GDM1 (cell line): ENCODE data around the gene KIF27.
"Not testable (repeated sequence)": the region's sequence is repeated elsewhere in the genome, so short reads cannot be mapped to it uniquely, and the experiment has no call there.

Experiments used
- DNase-seq: peaks from one replicate; lab custom pipeline; 2025; lab: John Stamatoyannopoulos, UW

KIF27 gene, protein sequence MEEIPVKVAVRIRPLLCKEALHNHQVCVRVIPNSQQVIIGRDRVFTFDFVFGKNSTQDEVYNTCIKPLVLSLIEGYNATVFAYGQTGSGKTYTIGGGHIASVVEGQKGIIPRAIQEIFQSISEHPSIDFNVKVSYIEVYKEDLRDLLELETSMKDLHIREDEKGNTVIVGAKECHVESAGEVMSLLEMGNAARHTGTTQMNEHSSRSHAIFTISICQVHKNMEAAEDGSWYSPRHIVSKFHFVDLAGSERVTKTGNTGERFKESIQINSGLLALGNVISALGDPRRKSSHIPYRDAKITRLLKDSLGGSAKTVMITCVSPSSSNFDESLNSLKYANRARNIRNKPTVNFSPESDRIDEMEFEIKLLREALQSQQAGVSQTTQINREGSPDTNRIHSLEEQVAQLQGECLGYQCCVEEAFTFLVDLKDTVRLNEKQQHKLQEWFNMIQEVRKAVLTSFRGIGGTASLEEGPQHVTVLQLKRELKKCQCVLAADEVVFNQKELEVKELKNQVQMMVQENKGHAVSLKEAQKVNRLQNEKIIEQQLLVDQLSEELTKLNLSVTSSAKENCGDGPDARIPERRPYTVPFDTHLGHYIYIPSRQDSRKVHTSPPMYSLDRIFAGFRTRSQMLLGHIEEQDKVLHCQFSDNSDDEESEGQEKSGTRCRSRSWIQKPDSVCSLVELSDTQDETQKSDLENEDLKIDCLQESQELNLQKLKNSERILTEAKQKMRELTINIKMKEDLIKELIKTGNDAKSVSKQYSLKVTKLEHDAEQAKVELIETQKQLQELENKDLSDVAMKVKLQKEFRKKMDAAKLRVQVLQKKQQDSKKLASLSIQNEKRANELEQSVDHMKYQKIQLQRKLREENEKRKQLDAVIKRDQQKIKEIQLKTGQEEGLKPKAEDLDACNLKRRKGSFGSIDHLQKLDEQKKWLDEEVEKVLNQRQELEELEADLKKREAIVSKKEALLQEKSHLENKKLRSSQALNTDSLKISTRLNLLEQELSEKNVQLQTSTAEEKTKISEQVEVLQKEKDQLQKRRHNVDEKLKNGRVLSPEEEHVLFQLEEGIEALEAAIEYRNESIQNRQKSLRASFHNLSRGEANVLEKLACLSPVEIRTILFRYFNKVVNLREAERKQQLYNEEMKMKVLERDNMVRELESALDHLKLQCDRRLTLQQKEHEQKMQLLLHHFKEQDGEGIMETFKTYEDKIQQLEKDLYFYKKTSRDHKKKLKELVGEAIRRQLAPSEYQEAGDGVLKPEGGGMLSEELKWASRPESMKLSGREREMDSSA (N-terminal part only)

DNA sequence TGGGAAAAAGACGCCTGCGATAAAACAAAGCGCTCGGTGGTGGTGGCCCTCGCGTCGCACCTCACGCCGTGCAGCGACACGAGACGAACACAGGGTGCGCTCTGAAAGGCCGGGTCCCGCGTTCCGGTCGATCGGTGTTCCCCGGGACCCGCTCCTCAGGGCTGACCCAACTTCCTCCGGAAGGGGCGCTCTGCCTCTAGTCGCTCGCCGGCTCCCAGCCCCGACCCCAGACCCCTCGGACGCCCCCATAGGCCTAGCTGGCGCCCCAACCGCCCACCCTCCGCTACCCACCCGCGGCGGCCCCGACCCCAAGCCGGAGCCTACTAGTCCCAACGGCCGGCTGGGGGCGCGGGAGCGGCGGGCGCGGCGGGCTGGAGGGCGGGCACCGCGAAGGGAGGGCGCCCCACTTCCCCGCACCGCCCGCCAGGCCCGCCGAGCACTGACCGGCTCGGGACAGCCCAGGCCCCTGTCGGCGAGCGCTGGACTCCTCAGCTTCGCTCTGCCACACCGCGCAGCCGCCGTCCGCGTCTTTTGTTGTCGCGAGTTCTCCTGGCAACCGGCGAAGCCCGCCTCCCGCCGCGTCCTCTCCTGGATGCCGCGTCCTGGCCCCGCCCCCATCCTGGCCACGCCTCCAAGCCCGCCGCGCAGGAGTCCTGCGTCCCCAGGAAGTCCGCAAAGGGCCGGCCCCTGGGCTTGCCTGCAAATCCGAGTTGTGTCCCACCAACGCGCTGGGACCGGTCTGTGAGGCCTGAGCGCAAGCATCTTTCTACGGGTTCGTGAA lies at the start of gene KIF27:
Gene KIF27, minus strand, starts transcription at position 506 of the 781 bp plus-strand sequence. CDS start 5,841 bp downstream, outside the sequence.
- peak; percentile 93 for DNase-seq

DNA sequence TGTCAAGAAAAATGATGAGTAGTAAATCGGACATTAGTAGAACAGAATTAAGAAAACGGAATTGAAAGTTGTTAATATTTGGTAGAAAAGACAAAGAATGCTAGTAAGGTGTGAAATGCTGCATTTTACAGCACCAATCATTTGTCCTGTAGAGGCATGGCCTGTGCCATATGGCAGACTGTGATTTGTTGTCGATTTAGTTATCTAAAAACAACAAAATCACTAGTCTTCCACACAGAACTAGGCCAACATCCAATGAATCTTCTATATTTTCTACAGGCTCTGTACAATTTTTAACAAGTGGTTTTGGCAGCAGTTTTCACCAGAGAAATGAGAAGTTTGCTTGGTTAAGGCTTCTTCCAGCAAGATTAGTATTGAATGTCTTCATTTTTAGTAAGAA lies 48.4 kb upstream of the KIF27 start:
- DNase-seq = no peak

DNA sequence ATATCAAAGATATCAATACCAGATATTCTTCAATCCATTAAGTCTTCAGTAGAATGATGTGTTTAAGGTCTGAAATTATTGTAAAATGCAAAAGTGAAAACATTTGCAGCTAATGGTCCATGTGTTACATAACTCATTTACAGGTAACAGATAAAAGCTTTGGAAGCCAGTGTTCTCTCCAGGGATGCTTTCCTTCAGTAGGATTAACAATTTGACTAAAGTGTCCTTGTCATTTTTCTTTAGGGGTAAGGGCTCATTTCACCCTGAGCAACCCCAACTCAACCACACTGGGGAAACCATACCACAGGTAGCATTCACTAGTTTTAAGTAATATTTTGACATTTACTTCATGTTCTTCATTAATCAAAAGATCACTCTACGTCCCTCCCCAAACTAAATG lies 45.8 kb upstream of the KIF27 start:
- no peak for DNase-seq

DNA sequence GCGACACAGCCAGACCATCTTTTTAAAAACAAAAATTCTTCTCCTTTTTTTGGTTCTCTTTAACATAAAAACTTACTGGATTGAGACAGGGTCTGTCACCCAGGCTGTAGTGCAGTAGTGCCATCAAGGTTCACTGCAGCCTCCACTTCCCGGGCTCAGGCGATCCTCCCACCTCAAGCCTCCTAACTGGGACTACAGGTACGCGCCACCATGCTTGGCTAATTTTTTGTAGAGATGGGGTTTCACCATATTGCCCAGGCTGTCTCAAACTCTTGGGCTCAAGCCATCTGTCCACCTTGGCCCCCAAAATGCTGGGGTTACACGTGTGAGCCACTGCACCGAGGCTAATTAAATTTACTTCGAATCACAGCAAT lies 45.0 kb upstream of the KIF27 start:
- DNase-seq = no peak

DNA sequence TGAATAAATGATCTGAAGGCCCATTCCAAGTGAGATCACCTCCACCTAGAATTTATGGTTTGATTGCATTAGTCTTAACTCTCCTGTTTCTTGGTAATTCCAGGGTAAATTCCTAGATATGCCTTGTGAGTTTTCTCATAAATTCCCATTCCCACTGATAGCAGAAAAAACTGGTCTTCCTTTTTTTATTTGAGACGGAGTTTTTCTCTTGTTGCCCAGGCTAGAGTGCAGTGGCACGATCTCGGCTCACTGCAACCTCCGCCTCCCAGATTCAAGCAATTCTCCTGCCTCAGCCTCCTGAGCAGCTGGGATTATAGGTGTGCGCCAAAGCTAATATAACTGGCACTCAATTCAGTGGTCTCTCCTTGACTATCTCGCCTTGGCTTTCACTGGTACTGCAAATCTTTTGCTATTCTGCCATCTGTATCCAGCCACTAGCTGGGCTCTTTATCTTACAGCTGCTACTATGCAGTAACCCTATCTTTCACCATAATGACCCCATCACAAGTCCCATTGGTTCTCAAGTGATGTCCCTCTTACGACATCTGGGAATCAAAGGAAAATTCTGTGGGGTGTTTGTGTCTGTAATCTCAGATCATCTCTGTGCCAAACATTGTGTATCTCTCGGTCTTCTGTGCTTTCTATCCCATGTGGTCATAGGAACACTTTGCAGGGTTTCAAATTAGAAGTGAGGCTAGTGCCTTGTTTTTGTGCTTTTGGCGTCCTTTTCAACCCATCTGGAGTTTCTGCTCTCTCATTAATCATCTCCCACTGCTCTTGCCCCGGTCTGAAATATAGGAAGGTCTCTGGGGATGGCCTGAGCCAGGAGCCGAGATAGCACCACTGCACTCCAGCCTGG lies 44.3 kb upstream of the KIF27 start:
- DNase-seq = no peak

DNA sequence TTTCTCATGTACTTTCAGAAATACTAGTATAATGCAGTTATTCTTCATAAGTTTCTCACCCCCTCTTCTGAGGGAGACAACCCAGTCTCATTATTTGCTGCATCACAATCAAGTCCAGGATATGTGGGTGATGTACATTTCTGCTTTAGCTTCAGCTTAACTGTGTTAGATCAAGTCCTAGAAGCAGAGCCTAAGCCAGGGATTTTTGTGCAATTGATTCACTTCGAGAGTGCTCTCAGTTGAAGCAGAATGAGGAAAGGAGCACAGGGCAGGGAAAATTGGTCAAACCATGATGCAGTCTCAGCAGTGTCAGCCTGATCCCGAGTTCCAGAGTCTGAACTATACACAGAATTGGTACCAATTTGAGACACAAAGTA lies 43.7 kb upstream of the KIF27 start:
- DNase-seq = no peak

DNA sequence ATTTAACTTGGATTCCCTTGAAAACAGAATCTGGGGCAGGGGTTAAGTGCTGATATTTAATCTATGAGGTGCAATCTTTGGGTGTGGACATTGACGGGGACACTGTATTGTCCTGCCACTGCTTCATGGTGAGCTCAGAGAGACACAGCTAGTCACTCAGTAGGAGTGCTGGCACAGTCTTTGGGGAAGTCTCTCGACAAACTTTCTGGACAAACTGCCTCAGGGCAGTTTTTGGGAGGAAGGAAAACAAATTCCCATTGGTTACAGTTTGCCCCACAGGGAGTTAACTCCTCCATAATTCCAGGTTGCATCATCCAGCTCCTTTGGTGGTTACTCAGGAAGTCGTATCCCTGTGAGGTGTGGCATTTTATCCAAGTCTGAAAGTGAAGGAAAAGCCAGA lies 40.9 kb upstream of the KIF27 start:
- no peak for DNase-seq

DNA sequence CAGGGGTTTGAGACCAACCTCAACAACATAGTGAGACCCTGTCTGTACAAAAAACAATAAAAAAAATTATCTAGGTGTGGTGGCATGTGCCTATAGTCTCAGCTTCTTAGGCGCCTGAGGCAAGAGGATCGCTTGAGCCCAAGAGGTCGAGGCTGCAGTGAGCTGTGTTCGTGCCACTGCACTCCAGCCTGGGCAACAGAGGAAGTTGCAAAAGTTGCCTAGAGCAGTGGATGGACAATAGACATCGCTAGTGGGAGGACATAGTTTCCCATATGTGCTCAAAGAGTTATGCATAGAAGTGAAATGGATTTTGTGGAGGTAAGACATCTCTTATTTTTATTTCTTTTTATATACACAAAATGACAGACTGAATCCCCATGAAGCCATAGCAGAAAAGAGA lies 39.8 kb upstream of the KIF27 start:
- no peak for DNase-seq

DNA sequence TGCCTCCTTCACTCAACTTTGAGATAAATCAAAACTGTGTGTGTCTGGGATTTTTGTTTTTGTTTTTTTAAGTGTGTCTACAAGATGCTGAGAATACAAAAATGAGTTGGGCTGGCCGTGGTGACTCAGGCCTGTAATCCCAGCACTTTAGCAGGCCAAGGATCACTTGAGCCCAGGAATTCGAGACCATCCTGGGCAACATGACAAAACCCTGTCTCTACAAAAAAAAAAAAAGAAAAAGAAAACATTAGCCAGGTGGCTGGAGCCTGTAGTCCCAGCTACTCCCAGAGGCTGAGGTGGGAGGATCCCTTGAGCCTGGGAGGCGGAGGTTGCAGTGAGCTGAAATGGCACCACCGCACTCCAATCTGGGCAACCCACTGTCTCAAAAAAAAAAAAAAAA lies 37.8 kb upstream of the KIF27 start:
- DNase-seq = no peak

DNA sequence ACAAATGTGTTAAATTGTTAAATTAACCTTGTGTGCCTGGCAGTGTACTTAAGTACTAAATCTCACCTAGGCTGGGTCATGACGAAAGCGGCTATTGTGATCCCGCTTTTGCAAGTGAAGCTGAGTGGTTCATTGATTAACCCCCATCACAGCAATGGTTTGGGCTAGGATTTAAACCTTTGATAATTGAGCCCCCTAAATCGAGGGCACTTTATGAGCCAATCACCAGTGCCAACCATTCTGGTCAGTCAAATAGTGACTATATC lies 35.9 kb upstream of the KIF27 start:
- DNase-seq = no peak

DNA sequence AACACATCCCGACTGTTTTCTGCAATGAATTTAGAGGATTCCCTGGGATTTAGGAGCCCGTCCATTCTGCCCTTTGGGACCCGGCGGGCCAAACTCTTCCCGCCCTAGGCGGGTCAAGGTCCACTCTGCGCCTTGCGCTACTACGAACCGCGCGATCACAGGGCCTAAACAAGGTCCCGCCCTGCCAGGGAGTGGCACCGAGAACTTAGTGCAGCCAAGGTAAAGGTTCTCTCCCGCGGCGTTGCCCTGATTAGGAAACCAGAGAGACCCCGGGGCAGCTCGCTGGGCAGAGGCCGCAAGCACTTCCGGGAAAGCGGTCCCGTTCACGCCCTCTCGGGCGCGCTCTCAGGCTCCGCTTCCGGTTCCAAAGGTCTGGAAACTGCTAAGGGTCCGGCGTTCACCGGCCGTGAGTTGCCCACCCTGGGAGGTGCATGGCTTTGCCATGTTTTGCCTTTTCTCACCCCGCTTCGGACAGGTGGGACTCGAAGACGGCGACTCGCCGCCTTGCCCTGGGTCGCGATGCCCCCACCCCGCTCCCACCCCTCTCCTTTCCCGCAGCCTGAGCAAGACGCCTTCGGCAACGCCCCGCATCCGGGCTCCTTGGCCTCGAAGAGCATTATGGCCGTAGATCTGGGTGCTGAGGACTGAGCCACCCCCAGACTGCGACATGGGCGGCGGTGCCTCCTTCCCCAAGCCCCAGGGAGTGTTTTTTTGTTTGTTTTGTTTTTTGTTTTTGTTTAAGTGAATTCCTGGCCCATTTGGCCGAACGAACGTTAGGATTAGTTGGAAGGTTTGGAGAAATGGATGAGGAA lies 35.4 kb upstream of the KIF27 start:
- no peak for DNase-seq

DNA sequence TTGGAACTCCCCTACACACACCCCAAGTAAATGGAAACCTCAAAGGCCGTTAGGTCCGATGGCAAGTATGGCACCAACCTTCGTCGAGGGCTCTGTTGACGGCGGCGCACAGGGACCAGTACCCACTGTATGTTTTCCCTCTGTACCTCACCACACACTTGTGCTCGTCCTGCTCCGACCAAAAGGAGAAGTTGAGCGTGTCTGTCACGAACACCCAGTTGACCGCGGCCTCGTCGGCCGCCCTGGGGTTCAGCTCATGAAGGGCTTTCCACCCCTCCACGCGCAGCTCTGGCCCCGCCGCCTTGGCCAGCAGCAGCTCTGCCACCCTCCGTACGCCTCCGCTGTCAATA lies 34.8 kb upstream of the KIF27 start:
- DNase-seq = no peak

DNA sequence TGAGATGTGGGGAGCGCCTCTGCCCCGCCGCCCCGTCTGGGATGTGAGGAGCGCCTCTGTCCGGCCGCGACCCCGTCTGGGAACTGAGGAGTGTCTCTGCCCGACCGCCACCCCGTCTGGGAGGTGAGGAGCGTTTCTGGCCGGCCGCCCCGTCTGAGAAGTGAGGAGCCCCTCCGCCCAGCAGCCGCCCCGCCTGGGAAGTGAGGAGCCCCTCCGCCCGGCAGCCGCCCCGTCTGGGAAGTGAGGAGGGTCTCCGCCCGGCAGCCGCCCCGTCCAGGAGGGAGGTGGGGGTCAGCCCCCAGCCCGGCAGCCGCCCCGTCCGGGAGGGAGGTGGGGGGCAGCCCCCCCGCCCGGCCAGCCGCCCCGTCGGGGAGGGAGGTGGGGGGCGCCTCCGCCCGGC lies 26.9 kb upstream of the KIF27 start:
- not testable (repeated sequence) for DNase-seq

DNA sequence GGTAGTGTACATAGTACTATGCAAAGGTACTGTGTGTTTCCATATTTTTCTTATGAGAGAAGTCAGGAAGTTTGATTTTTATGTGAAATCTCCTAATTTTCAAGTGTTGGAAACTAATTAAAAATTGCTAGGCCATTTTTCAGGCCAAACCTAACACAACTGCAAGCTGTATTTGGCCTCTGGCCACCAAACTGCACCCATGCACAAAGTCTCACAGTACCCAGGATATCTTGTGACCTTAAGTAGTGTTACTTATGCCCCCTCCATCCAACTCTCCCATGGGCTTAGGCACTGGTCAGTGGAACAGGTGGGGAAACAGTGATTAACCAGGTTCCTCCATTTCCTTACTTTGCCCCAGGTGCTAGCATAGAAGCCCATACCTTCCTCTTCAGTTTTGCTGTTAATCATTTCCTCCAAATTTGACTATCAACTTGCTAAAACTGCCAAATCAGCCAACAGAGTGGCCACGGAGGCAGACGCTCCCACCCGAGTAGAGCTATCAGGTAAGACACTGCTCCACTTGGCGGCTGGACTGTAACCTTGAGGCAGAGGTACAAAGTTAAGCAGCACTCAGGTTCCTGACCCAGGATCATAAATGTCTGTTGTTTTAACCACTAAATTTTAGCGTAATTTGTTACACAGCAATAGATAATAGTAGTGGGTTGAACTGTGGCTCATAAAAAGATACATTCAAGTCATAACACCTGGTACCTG lies 19.5 kb upstream of the KIF27 start:
- DNase-seq = no peak

DNA sequence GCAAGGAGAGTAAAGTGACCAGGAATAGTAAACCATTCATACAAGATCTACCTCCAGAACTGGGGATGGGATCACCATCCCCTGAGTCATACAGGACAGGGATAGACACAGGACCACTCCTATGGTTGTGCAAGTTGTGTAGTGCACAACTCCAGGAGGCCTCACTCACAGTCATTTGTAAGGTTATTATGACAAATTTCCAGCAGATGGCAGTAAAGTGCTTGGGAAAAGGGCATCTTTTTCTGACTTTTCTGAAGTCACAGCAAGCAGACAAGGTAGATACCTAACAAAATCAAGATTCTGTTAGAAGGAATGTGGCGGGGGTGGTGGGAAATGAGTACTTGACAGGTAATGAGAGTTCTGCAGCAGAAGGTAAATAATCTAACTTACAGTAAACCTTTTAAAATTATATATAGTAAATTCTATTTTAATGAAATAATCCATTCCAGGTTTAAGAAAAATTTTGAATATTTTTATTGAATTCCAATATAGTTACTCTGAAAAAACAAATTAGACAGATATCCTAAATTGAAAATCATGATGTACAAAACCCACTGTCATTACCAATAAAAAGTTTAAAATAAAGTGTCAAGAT lies 16.7 kb upstream of the KIF27 start:
- DNase-seq = peak; percentile 35

DNA sequence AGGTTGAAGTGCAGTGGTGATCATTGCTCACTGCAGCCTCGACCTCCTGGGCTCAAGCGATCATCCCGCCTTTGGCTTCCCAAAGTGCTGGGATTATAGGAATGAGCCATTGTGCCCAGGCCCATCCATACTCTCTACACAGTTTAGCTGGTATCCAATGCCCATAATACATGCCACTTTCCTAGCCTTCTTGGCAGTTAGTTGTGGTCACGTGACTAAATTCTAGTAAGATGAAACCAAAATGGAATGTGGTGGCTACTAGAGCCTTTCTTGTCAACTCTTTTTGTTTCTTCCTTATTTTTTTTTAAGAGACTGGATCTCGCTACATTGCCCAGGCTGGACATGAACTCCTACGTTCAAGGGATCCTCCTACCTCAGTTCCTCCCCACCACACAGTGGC lies 15.3 kb upstream of the KIF27 start:
- no peak for DNase-seq

DNA sequence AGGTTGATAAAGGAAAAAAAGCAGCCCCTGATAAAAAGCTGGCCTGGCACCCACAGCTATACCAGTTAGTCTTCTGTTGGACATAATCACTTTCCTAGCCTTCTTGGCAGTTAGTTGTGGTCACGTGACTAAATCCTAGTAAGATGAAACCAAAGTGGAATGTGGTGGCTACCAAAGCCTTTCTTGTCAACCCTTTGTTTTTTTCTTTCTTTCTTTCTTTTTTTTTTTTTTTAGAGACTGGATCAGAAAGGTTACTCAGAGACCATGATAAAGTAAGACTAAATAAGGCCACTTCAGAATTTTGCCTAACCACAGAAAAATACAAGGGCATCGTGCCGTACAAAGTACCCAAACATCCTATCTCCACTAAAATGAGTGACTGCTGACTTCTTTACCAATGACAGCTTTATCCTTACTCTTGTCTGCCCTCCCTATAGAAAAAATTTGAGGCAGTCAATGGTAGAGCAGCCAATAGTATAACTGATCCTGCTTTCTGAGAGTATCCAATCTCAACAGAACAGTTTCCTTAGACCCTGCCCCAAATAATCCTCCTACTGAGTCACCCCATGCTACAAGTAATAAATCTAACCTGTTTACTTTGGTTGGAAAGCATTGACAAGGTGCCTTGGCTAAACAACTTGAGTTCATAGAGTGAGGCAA lies 14.2 kb upstream of the KIF27 start:
- DNase-seq = no peak

DNA sequence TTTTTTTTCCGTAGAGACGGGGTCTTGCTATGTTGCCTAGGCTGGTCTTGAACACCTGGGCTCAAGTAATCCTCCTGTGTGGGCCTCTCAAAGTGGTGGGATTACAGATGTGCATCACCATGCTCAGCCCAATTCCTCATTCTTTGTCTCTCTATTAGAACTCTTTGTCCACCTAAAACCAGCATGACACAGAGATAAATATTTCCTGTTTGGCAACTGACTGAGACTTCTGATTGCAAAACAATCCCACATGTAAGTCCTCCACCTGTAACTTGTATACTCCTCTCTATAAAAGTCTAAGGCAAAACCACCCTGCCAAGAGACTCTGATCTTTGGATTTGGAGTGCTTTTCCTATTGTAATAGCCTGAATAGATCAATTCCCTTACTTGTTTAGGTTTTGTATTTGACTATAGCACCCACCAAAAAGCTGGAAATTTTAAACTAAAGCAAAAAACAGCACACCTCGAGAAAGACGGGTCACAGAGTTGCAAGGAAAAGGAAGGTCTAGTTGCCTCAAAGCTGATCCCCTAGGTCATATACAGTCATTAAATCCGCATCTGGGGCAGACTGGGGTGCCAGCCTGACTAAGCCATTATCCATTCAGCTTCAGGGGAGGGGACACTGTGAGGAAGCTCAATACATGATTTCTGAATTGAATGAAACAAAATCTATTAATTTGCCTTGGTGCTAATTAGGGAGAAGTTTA lies 13.5 kb upstream of the KIF27 start:
- no peak for DNase-seq
